GM18870 (cell line): ENCODE measurements around the gene TCAIM.
A peak's percentile ranks its signal among the peaks of the same experiment; 100 is the strongest.

Source experiments
- ATAC-seq: cut with Tn5 transposase; IDR thresholded peaks from one replicate; pipeline ENCODE4 v1.9.1; 2021; ENCODE audit warnings: moderate library complexity; ENCODE audit not compliant: unreplicated experiment

Gene TCAIM

DNA sequence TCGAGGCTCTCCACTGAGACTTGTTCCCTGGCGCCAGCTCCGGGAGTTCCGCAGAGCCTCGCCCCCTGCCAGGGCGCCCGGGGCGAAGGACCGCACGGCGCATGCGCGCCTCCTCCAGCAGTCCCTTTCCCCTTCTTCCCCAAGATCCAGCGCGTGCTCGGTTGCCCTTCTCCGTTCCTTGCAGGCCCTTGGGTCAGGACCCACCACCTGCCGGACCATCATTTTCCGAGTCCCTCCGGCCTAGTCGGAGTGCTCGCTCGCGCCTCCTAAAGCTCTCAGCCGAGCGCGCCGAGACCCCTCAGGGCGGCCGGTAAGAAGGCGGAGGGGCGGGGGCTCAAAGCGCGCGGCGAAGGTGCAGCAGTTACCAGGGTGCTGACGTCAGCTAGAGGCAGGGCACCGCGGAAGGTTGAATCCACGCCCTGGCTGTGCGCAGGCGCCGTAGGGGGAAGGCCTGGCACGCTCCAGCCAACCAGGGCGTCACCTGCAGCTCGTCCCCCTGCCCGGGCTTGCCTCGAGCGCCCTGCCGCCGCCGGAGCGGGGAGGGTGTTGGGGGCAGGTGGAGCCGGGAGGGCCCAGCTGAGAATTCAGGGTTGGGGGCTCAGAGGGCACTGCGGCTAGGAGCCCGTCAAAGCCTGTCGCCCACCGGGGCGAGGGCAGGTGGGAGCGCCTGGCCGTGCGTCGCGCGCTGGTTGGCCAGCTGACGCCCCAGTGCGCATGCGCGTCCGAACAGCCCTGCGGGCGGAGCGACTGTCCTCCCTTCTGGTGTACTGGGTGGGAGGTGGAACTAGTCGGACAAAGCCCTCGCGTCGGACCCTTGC is at the start of gene TCAIM:
TCAIM (plus strand) TSS at position 757 of the 818 bp plus-strand sequence. CDS start 16,017 bp downstream, outside the sequence.
- peak; percentile 88 for ATAC-seq

- no peak for ATAC-seq
Measured at GRCh38 chr3:44289882-44290462, 48.6 kb upstream of the TCAIM start.

DNA sequence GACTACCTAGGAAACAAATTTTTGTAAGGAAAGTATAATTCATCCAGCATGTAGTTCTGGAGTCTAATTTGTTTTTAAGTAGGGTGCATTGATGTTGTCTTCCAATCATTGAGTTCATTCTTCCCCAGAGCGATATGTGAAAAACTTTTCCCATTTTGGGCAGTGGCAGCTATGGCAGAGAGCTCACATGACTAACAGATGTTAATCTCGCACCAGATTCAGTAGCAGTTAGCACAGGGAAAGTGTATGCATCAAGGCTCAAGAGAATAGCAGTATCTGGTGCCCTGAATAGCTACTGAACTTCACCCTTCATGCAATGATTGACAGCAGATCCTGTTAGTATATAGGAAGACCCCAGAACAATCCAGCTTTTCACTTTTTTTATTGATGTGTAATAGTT is 46.3 kb upstream of the TCAIM start:
- ATAC-seq: no peak

GRCh38 chr3:44292947-44293346 is 45.6 kb upstream of the TCAIM start:
- ATAC-seq: no peak

DNA sequence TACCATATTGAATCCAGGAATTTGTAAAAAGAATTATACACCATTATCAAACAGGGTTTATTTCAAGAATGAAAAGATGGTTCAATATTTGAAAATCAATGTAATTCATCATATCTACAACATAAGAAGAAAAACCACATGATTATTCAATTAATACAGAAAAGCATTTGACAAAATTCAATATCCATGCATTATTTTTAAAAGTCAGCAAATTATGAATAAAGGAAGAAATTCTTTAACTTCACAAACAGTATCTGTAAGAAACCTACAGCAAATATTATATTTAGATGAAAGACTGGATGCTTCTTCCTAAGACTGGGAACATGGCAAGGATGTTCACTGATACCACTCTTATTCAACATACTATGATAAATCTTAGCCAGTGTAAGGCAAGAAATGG is 41.3 kb upstream of the TCAIM start:
- ATAC-seq: no peak

- ATAC-seq: no peak
Measured at GRCh38 chr3:44301746-44302145, 36.8 kb upstream of the TCAIM start.

DNA sequence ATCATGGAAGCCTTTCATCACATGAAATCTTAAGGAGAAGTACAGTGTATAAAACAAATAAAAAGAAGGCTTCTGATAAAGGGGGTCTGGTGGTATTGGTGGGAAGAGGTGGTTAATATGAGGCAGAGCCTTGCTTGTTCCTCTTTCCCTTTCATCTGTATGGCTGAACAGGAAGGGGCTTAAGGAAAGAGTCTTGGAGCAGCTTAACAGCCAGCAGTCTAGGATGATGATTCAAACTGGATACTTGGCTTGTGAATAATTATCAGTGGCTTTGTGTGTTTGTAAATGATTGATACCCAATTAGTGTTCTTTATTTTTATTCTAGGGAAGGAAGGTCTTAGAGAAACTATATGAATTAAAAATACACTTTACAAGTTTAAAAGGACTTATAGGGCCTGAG is 29.1 kb upstream of the TCAIM start:
- ATAC-seq: no peak

DNA sequence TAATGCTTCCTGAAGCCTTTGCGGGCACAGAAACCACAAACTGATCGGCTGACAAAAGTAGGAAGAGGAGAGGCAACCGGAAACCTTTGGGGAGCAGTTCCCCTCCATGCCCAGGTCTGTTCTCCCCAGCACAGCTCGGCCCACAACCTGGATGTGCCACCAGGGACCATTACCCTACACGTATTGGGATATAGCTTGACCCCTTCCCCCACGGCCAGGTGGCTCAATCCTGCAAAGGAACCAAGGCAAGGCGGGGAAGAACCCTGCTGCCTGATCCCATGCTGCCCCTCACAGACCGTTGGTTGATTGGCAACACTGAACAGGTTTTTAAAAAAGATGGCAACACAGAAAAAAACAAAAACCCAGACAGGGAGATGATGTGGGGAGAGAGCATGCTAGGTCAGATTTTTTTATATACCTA is 19.7 kb upstream of the TCAIM start:
- ATAC-seq: no peak

GRCh38 chr3:44321335-44321734 is 17.2 kb upstream of the TCAIM start:
- ATAC-seq: no peak

GRCh38 chr3:44323341-44323955 is 15.1 kb upstream of the TCAIM start:
- ATAC-seq: no peak

DNA sequence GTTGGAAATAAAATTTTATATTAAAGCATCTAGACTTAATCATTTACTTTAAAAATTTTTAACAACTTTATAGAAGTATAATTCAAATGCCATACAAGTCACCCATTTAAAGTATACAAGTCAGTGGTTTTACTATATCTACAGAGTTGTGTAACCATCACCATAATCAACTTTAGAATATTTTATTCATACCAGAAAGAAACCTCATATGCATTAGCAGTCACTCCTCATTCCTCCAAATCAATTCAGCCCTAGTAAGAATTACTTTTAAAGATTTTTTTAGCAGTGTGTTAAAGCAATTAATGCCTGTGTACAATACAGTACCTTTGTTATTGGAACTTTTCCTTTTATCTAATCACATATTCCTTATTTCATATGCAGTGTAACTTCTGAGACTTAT is 14.0 kb upstream of the TCAIM start:
- ATAC-seq: no peak

- no peak for ATAC-seq
Measured at GRCh38 chr3:44326019-44326418, 12.5 kb upstream of the TCAIM start.

- ATAC-seq: no peak
Measured at GRCh38 chr3:44326515-44326914, 12.1 kb upstream of the TCAIM start.

DNA sequence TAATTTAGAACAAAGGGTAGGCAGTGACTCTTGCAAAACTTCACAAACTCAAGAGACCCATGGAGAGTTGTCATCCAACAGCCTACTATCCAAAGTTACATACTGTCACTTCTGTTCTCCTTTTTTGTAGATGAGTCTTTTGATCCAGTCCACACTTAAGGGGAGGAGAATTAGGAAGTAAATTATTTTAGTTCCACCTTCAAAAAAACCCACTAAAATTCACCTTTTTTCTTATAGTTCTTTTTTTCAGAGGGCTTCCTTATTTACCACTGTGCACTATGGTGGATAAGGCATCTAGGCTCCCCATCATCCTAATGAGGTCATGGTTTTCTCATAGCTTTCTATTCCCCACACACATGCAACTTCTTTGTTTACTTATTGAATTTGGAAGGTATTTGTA is 8.6 kb upstream of the TCAIM start:
- ATAC-seq: no peak

GRCh38 chr3:44330444-44330843 is 8.1 kb upstream of the TCAIM start:
- no peak for ATAC-seq

GRCh38 chr3:44334326-44334725 is 4.2 kb upstream of the TCAIM start:
- no peak for ATAC-seq

DNA sequence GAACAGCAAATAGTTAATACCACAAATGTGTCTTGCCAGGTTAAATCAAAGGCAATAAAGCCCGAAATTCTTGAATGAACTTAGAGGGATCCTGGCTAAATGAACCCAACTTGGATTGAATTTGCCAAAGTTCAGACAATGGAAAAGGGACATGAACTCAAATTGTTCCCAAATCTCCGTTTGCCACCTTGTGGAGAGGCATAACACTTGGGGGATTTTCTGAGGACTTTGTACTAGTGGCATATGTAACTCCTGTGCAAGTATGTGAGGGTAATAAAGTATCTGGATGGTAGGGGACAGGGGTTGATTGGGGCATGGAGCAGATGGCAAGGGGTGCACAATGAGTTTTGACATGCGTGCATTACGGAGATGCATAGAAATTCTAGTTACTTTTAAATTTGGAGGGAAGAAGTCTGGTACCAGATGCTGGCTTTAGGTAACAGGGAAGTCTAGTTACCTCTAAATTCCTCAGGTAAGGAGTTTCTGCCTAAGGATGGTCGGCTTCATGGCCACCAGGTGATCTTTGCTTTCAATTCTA is 1.2 kb upstream of the TCAIM start:
- ATAC-seq: no peak

DNA sequence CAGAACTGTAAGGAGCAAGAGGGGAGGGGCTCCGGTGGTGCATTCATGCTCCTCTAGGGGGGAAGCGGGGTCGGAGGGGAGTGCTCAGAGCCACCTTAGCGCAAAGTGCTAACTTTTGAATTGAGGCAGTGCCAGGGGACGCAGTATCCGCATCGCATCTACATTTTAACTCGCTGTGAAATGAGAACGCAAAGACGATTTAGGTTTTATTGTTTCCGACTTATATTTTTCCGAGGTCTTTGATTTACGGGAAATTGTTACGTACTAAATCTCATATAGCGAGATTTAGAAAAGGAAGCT is 212 bp downstream of the TCAIM start:
- no peak for ATAC-seq

DNA sequence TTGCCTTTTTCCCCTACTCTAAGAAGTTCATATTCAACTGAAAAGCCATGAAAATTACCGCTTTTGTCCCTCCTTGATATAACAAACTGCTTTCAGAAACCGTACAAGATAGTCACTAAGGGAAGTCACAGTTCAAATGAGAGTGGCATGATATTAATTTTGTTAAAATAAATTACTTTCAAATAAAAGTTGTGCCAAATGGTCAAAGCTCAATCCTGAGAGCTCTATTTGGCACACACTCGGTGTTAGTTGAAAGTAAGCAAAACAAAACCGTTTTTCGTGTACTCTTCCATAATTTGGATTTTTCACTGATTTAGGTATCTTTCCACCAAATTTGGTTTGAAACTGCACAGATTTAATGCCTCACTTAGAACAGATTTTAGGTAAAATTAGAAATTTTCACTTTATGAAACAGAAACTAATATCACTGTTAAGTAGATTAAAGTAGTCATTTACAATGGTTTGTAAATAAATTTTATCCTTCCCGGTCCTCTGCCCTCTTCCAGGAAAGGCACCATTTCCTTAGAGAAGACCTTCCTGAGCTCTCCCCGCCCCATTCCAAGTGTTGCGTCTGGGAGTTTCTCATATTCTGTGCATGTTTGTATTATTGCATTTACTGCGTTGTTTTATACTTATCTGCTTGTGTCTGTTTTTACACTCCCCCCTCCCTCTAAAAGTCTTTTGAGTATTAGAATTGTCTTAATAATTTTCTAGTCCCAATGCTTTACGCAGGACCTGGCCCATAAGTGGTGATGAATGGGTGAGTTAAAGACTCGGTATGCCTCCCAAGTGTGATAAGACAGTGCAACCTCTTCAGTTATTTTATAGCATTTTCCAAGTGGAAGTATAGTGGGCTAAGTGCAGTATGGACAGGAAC is 853 bp downstream of the TCAIM start:
- ATAC-seq: no peak

DNA sequence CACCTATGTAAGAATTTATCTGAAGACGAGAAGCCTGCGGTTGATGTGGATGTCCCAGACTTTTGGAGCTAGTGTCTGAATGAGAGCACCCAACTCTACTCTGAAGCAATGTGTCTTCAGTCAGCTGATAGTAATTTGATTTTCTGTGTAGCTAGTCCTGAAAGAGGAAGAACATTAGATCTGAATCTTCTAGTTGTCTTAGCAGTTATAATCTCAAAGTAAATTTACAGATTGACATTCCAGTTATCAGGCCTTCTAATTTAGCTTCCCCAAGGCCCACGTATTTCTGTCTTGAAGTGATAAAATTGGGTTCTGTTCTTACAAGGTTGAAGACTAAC is 1.5 kb downstream of the TCAIM start:
- ATAC-seq: no peak

GRCh38 chr3:44342176-44342790 is 3.7 kb downstream of the TCAIM start:
- ATAC-seq: no peak
